Activated CD8-positive, alpha-beta T cell treated with anti-CD3 and anti-CD28 coated beads for 36 hours (primary cell): ENCODE measurements around the gene AFF1. TPM values are rescaled to one million over a fixed set of nuclear protein-coding genes. Genes with fewer than 3 reads are reported as not detected.

Experiments used
- ATAC-seq: fragments of 200-7000 bp; cut with Tn5 transposase; one replicate; pipeline ENCODE4 v1.10.0; 2021; ENCODE audit warnings: mild to moderate bottlenecking, moderate library complexity
- CTCF ChIA-PET: fragments of 350-600 bp; sonication (Branson Sonifier 250); formaldehyde crosslinking; loops from one replicate; lab custom pipeline; 2021; ENCODE audit warnings: antibody characterized with exemption; lab: Charles Lee
- POLR2A ChIA-PET: fragments of 350-600 bp; sonication (Branson Sonifier 250); formaldehyde crosslinking; loops from one replicate; lab custom pipeline; 2021; ENCODE audit warnings: antibody characterized with exemption; lab: Charles Lee
- DNase-seq: peaks from one replicate; pipeline ENCODE4 v3.0.0-alpha.2; 2020
- H3K27ac Mint-ChIP-seq: one replicate; pipeline ENCODE4 v1.8.0; 2021; ENCODE audit warnings: mild to moderate bottlenecking, mixed read lengths
- H3K27me3 Mint-ChIP-seq: one replicate; pipeline ENCODE4 v1.8.0; 2021; ENCODE audit warnings: mixed read lengths
- H3K36me3 Mint-ChIP-seq: one replicate; pipeline ENCODE4 v1.8.0; 2021; ENCODE audit warnings: low read depth, mixed read lengths
- H3K4me1 Mint-ChIP-seq: one replicate; pipeline ENCODE4 v1.8.0; 2021; ENCODE audit warnings: low read depth, mixed read lengths
- H3K4me3 Mint-ChIP-seq: one replicate; pipeline ENCODE4 v1.8.0; 2021; ENCODE audit warnings: mild to moderate bottlenecking, moderate library complexity, mixed read lengths
- H3K9me3 Mint-ChIP-seq: one replicate; pipeline ENCODE4 v1.8.0; 2021; ENCODE audit warnings: mixed read lengths
- CTCF ChIP-seq: fragments of 200-600 bp; IDR thresholded peaks from one replicate; pipeline ENCODE4 v1.8.0; 2022; ENCODE audit warnings: antibody characterized with exemption, mild to moderate bottlenecking
- intact Hi-C: fragments of 100-400 bp; cut with micrococcal nuclease; formaldehyde crosslinking; loops from one replicate; pipeline ENCODE4 v1.10.0; 2022
- total RNA-seq, 2 experiments: library from RNA; stranded (reverse); gene quantifications; one replicate each; pipeline ENCODE4 v1.2.3, GENCODE V29; 2021

AFF1 gene
- total RNA-seq, 2 experiments from 2014 or later, result 40.3 to 45.4 TPM

GRCh38 chr4:87005369-87005689 is 70.5 kb downstream of the AFF1 start:
- Mint-ChIP-seq H3K27me3 (no peaks in the 10 kb centered on the region), H3K4me1 (peaks cover 37% of the 10 kb centered on the region), H3K27ac (peak overlapping the region; percentile 93), H3K36me3 (no peaks in the 10 kb centered on the region), H3K4me3 (peak overlapping the region; percentile 90), H3K9me3 (no peaks in the 10 kb centered on the region)
- ChIA-PET POLR2A (interaction anchor here (1.0 to 5.8 kb wide), 5 partner anchors 12 to 71 kb away, joined by 3 to 68 read pairs (median 3); partner anchors contain the start of gene AFF1), CTCF (interaction anchor here (1.2 to 5.6 kb wide), 4 partner anchors 69 to 145 kb away, joined by 4 to 40 read pairs (median 26); partner anchors contain the start of gene AFF1)
- ATAC-seq, result no peak
- no peak for TF ChIP-seq CTCF
- DNase-seq, result no peak
- intact Hi-C loops, result loop anchor here (5.0 kb wide), 1 partner anchor 87 kb away; no protein-coding TSS in a partner anchor

GRCh38 chr4:87005690-87006425 is 71.0 kb downstream of the AFF1 start:
- H3K4me3 Mint-ChIP-seq, result peak overlapping the region; percentile 90
- no peaks in the 10 kb centered on the region for H3K36me3 Mint-ChIP-seq
- DNase-seq (peak; percentile 74), ATAC-seq (peak; percentile 44)
- peak overlapping the region; percentile 93 for H3K27ac Mint-ChIP-seq
- H3K9me3 Mint-ChIP-seq, result no peaks in the 10 kb centered on the region
- no peaks in the 10 kb centered on the region for H3K27me3 Mint-ChIP-seq
- peaks cover 37% of the 10 kb centered on the region for H3K4me1 Mint-ChIP-seq
- intact Hi-C loops, result loop anchor here (1.0 to 5.0 kb wide), 3 partner anchors 69 to 86 kb away; no protein-coding TSS in a partner anchor
- ChIA-PET POLR2A (interaction anchor here (0.8 to 5.8 kb wide), 19 partner anchors 8 to 214 kb away, joined by 3 to 68 read pairs (median 5); partner anchors contain the start of genes AFF1 and KLHL8), CTCF (interaction anchor here (0.9 to 5.6 kb wide), 8 partner anchors 52 to 100 kb away, joined by 3 to 40 read pairs (median 8); partner anchors contain the start of gene AFF1)
- TF ChIP-seq CTCF, result no peak

- H3K27me3 Mint-ChIP-seq, result no peaks in the 10 kb centered on the region
- peak overlapping the region; percentile 93 for H3K27ac Mint-ChIP-seq
- peaks cover 41% of the 10 kb centered on the region for H3K4me1 Mint-ChIP-seq
- no peaks in the 10 kb centered on the region for H3K36me3 Mint-ChIP-seq
- no peak for DNase-seq
- ATAC-seq, result no peak
- H3K4me3 Mint-ChIP-seq, result peak overlapping the region; percentile 90
- intact Hi-C loops, result loop anchor here (1.0 to 5.0 kb wide), 3 partner anchors 68 to 86 kb away; no protein-coding TSS in a partner anchor
- H3K9me3 Mint-ChIP-seq, result no peaks in the 10 kb centered on the region
- CTCF ChIA-PET, result interaction anchor here (0.9 to 5.6 kb wide), 10 partner anchors 12 to 100 kb away, joined by 3 to 40 read pairs (median 4); partner anchors contain the start of gene AFF1
- no peak for TF ChIP-seq CTCF
- POLR2A ChIA-PET, result interaction anchor here (0.8 to 5.8 kb wide), 20 partner anchors 8 to 213 kb away, joined by 3 to 68 read pairs (median 4); partner anchors contain the start of genes AFF1 and KLHL8
Observed at GRCh38 chr4:87006426-87006675, 71.5 kb downstream of the AFF1 start.

- POLR2A ChIA-PET, result interaction anchor here (0.6 to 5.8 kb wide), 26 partner anchors 8 to 212 kb away, joined by 3 to 68 read pairs (median 4); partner anchors contain the start of genes AFF1 and KLHL8
- peak; percentile 84 for ATAC-seq
- Mint-ChIP-seq H3K36me3 (no peaks in the 10 kb centered on the region), H3K27ac (peak overlapping the region; percentile 93), H3K4me1 (peaks cover 47% of the 10 kb centered on the region), H3K9me3 (no peaks in the 10 kb centered on the region), H3K4me3 (peak overlapping the region; percentile 90), H3K27me3 (no peaks in the 10 kb centered on the region)
- TF ChIP-seq CTCF, result peak; percentile 49
- CTCF ChIA-PET, result interaction anchor here (0.9 to 5.6 kb wide), 10 partner anchors 13 to 99 kb away, joined by 3 to 40 read pairs (median 4); partner anchors contain the start of gene AFF1
- DNase-seq, result peak; percentile 90
- intact Hi-C loops, result loop anchor here (1.0 to 5.0 kb wide), 3 partner anchors 68 to 85 kb away; no protein-coding TSS in a partner anchor
Observed at GRCh38 chr4:87006676-87007527, 72.1 kb downstream of the AFF1 start.
